HepG2 (cell line): Measurements from ENCODE around the gene HLA-B. TPM values are rescaled to one million over a fixed set of nuclear protein-coding genes. Genes with fewer than 3 reads are reported as not detected.
A peak's percentile ranks its signal among the peaks of the same experiment; 100 is the strongest.

Experiments used
- ATAC-seq: fragments of 200-7000 bp; cut with Tn5 transposase; 3 replicates; pipeline ENCODE4 v1.9.1; 2020; ENCODE audit warnings: mild to moderate bottlenecking, moderate library complexity
- BruUV-seq: library from RNA; stranded (reverse); fragments of 400-500 nt; replicated peaks from 2 replicates; lab custom pipeline; 2021; lab: Mats Ljungman, UMichigan
- CTCF ChIA-PET: fragments of 300-600 bp; formaldehyde crosslinking; extraction: SDS; loops from one replicate; lab custom pipeline; 2021; ENCODE audit warnings: low total read pairs, inconsistent platforms, low intra/inter-chr PET ratio; lab: Yijun Ruan, JAX
- POLR2A ChIA-PET: fragments of 350-600 bp; sonication (Branson Sonifier 250); formaldehyde crosslinking; loops from one replicate; lab custom pipeline; 2020; ENCODE audit warnings: antibody characterized with exemption, inconsistent platforms; lab: Yijun Ruan, JAX
- DNase-seq: peaks from one replicate; pipeline ENCODE4 v3.0.0-alpha.2; 2015; ENCODE audit warnings: low spot score
- FAIRE-seq: peaks from 3 replicates; lab custom pipeline; 2011; peaks lifted over from hg19 to GRCh38; lab: Jason Lieb, UNC
- H2AFZ ChIP-seq: one replicate; pipeline ENCODE4 v1.6.1; 2011; ENCODE audit warnings: low read length, inconsistent platforms
- H3K27ac ChIP-seq: fragments of 300-600 bp; 3 replicates; pipeline ENCODE4 v1.8.0; 2011; ENCODE audit warnings: mixed run types, mild to moderate bottlenecking, mixed read lengths, low read length, inconsistent platforms; ENCODE audit not compliant: insufficient read depth; ENCODE audit errors: extremely low read length
- H3K27me3 ChIP-seq, 2 experiments: fragments of 200-600 bp in 1 of 2; 2 replicates in 1 of 2; 3 replicates in 1 of 2; pipeline versions ENCODE4 v1.6.0 to v1.8.0; 2011; ENCODE audit warnings: low read length in 2 of 2, mild to moderate bottlenecking in 2 of 2, moderate library complexity in 2 of 2, inconsistent platforms in 1 of 2; ENCODE audit not compliant: insufficient read depth in 2 of 2, control insufficient read depth in 1 of 2
- H3K36me3 ChIP-seq, 2 experiments: fragments of 200-600 bp in 1 of 2; replicated peaks in 1 of 2; 2 replicates in 1 of 2; 3 replicates in 1 of 2; pipeline versions ENCODE4 v1.5.1 to v1.8.0; 2011; ENCODE audit warnings: low read length in 2 of 2, inconsistent platforms in 1 of 2; ENCODE audit not compliant: insufficient read depth in 2 of 2, control insufficient read depth in 1 of 2
- H3K4me1 ChIP-seq: 2 replicates; pipeline ENCODE4 v1.5.1; 2012; ENCODE audit warnings: low read length, inconsistent platforms; ENCODE audit not compliant: insufficient read depth
- H3K4me2 ChIP-seq: 2 replicates; pipeline ENCODE4 v1.6.0; 2011; ENCODE audit warnings: low read depth, low read length, inconsistent platforms
- H3K4me3 ChIP-seq, 3 experiments: fragments of 200-600 bp in 1 of 3; sonication (generic), shearing (Covaris generic) in 1 of 3; replicated peaks in 1 of 3; 2 replicates each; pipeline ENCODE4 v1.5.1; 2011 to 2016; ENCODE audit warnings: low read length in 3 of 3, inconsistent platforms in 2 of 3, low read depth in 2 of 3, mild to moderate bottlenecking in 2 of 3, control low read depth in 1 of 3, mixed read lengths in 1 of 3; ENCODE audit not compliant: insufficient read depth in 1 of 3
- H3K79me2 ChIP-seq: one replicate; pipeline ENCODE4 v1.6.1; 2011; ENCODE audit warnings: low read length, inconsistent platforms; ENCODE audit not compliant: insufficient read depth
- H3K9ac ChIP-seq: 2 replicates; pipeline ENCODE4 v1.6.0; 2011; ENCODE audit warnings: mild to moderate bottlenecking, low read depth, low read length, inconsistent platforms; ENCODE audit not compliant: insufficient read depth
- H3K9me3 ChIP-seq: 2 replicates; pipeline ENCODE4 v1.5.1; 2012; ENCODE audit warnings: mild to moderate bottlenecking, low read length
- H4K20me1 ChIP-seq: 2 replicates; pipeline ENCODE4 v1.6.0; 2011; ENCODE audit warnings: inconsistent platforms, mild to moderate bottlenecking, low read length, moderate library complexity; ENCODE audit not compliant: insufficient read depth
- CEBPB ChIP-seq: IDR thresholded peaks from 2 replicates; pipeline ENCODE4 v1.6.1; 2011; ENCODE audit warnings: low read depth, low read length, improper control_type of control experiment, borderline replicate concordance
- FOSL2 ChIP-seq: sonication (generic); formaldehyde crosslinking; IDR thresholded peaks from 2 replicates; pipeline ENCODE4 v1.4.0; 2020; ENCODE audit warnings: missing genetic modification reagents
- KLF13 ChIP-seq: sonication (generic); formaldehyde crosslinking; IDR thresholded peaks from 2 replicates; pipeline ENCODE4 v1.4.0; 2020; ENCODE audit warnings: mild to moderate bottlenecking, missing genetic modification reagents
- NCOA2 ChIP-seq: sonication (generic); formaldehyde crosslinking; IDR thresholded peaks from 2 replicates; pipeline ENCODE4 v1.8.0; 2022; ENCODE audit warnings: inconsistent platforms
- YEATS2 ChIP-seq: sonication (generic); formaldehyde crosslinking; IDR thresholded peaks from 2 replicates; pipeline ENCODE4 v1.4.0; 2020; ENCODE audit warnings: missing genetic modification reagents, borderline replicate concordance
- ZNF605 ChIP-seq: sonication (generic); formaldehyde crosslinking; IDR thresholded peaks from 2 replicates; pipeline ENCODE4 v1.8.0; 2022; ENCODE audit warnings: mild to moderate bottlenecking, missing genetic modification reagents
- WGBS: methylation state at CpG from one replicate; pipeline ENCODE4 v1.1.6; 2017; ENCODE audit warnings: low lambda C conversion rate; 5-methylcytosine and 5-hydroxymethylcytosine counted together
- in situ Hi-C: cut with HindIII; loops from 2 replicates; pipeline ENCODE4 v1.10.0; 2017; ENCODE audit warnings: low pct_unique_long_range_greater_than_20kb; ENCODE audit not compliant: extremely low pct_ligation_motif_present
- intact Hi-C: fragments of 100-400 bp; cut with micrococcal nuclease; formaldehyde crosslinking; loops from one replicate; pipeline ENCODE4 v1.10.0; 2022; ENCODE audit not compliant: unreplicated experiment
- polyA plus RNA-seq, 8 experiments: library from polyadenylated mRNA; depleted of rRNA in 3 of 8; stranded (reverse) in 7 of 8; unstranded in 1 of 8; fragments of >200 nt; fragmentation: Illumina TruSeq in 4 of 8; extraction: Trizol in 4 of 8; gene quantifications; 2 replicates each; pipeline versions ENCODE4 v1.2.1 to v1.2.3, GENCODE V29; 2011 to 2016; ENCODE audit warnings: low read depth in 4 of 8, missing spikeins in 1 of 8, mixed read lengths in 1 of 8; ENCODE audit not compliant: insufficient read depth in 1 of 8
- total RNA-seq, 5 experiments: library from RNA; depleted of rRNA; stranded (reverse); fragments of >200 nt; fragmentation: Illumina TruSeq; extraction: Trizol; gene quantifications; 2 replicates each; pipeline ENCODE4 v1.2.3, GENCODE V29; 2016; ENCODE audit warnings: low read depth in 1 of 5
- TF ChIP-seq, protein P1 (sequence below): sonication (generic); formaldehyde crosslinking; IDR thresholded peaks from 2 replicates; pipeline ENCODE4 v1.8.0; 2022; ENCODE audit warnings: low read depth, missing genetic modification reagents
- TF ChIP-seq, protein P2 (sequence below): conservative IDR thresholded peaks from 2 replicates; pipeline ENCODE4 v1.6.1; 2018; ENCODE audit warnings: missing genetic modification reagents

The HLA-B gene
- total and polyA plus RNA-seq, 2 of the 13 experiments (the other 11 are each of a cell fraction or from before 2014, with no cell fraction given), result 35.3 to 88.9 TPM

DNA sequence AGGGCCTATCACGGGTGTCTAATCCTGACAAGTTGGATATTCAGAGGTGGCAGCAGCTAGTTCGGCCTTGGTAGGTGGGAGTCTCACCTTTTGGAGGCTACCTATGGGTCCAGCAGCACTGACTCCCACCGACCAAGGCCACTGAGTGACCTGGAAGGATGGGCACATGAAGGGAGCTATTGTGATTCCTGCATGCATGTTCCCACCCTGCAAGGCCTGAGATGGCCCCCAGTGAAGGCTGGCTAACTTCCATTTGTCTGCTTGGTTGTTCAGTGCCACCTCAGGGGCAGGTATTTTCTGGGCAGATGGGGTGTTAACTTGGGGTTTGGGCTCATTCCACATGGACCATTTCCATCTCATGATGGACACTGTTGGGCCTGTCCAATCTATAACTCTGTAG is 28.1 kb upstream of the HLA-B start:
- WGBS, result 4% methylated on average over 3 of the region's 3 CpGs
- in situ Hi-C loops, result no loop called here
- H3K79me2 ChIP-seq, result no peaks in the 10 kb centered on the region
- no peak overlapping the region for H3K27ac ChIP-seq
- no peaks in the 10 kb centered on the region for H4K20me1 ChIP-seq
- DNase-seq (no peak), FAIRE-seq (no peak), ATAC-seq (no peak)
- ChIA-PET POLR2A (no interaction called here), CTCF (no interaction called here)
- H3K4me2 ChIP-seq, result no peak overlapping the region
- no peaks in the 10 kb centered on the region for H3K36me3 ChIP-seq
- no peaks in the 10 kb centered on the region for H3K9me3 ChIP-seq
- H3K4me3 ChIP-seq, result no peak overlapping the region
- intact Hi-C loops, result no loop called here
- peaks cover 2 to 29% of the 10 kb centered on the region in 2 experiments; a peak in 4 of 5 replicates for H3K27me3 ChIP-seq
- H3K9ac ChIP-seq, result no peak overlapping the region
- TF ChIP-seq, protein P1, sequence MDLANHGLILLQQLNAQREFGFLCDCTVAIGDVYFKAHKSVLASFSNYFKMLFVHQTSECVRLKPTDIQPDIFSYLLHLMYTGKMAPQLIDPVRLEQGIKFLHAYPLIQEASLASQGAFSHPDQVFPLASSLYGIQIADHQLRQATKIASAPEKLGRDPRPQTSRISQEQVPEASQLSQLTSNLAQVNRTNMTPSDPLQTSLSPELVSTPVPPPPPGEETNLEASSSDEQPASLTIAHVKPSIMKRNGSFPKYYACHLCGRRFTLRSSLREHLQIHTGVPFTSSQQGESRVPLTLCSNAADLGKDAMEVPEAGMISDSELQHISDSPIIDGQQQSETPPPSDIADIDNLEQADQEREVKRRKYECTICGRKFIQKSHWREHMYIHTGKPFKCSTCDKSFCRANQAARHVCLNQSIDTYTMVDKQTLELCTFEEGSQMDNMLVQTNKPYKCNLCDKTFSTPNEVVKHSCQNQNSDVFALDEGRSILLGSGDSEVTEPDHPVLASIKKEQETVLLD (CRISPR knock-in tag), result no peak
- no peak for TF ChIP-seq NCOA2 (CRISPR knock-in tag)
- TF ChIP-seq ZNF605 (CRISPR knock-in tag), result no peak
- TF ChIP-seq CEBPB, result no peak
- TF ChIP-seq KLF13, result no peak
- no peak for TF ChIP-seq YEATS2 (CRISPR knock-in tag)
- no TSS peak for BruUV-seq
- no peak overlapping the region for H2AFZ ChIP-seq
- peaks cover 12% of the 10 kb centered on the region for H3K4me1 ChIP-seq

DNA sequence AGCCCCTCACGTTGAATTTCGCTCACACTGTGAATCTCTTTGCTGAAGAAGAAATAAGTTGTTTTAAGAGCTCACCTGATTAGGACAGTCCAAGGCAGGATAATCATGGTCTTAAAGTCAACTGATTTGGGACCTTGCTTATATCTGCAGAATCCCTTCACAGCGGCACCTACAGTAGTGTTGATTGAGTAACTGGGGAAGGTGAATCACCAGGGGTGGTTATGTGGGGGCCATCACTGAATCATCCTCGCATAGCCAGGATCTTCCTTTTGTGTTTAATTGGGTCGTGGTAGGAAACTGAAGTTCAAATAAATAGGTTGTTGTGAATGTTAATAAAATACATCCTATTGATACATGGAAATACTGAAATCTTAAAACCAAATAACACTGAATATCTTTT is 26.2 kb upstream of the HLA-B start:
- peaks cover 23% of the 10 kb centered on the region for H3K4me1 ChIP-seq
- no peaks in the 10 kb centered on the region for H3K9me3 ChIP-seq
- 33% methylated on average over 5 of the region's 5 CpGs for WGBS
- DNase-seq (no peak), FAIRE-seq (no peak), ATAC-seq (no peak)
- H2AFZ ChIP-seq, result no peak overlapping the region
- no peaks in the 10 kb centered on the region for H4K20me1 ChIP-seq
- no peak overlapping the region for H3K9ac ChIP-seq
- no peak overlapping the region for H3K27ac ChIP-seq
- peak; percentile 63 for TF ChIP-seq FOSL2 (CRISPR knock-in tag)
- TF ChIP-seq, protein P2, sequence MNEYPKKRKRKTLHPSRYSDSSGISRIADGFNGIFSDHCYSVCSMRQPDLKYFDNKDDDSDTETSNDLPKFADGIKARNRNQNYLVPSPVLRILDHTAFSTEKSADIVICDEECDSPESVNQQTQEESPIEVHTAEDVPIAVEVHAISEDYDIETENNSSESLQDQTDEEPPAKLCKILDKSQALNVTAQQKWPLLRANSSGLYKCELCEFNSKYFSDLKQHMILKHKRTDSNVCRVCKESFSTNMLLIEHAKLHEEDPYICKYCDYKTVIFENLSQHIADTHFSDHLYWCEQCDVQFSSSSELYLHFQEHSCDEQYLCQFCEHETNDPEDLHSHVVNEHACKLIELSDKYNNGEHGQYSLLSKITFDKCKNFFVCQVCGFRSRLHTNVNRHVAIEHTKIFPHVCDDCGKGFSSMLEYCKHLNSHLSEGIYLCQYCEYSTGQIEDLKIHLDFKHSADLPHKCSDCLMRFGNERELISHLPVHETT (CRISPR knock-in tag), result no peak
- no peak overlapping the region for H3K4me3 ChIP-seq
- H3K4me2 ChIP-seq, result no peak overlapping the region
- H3K79me2 ChIP-seq, result no peaks in the 10 kb centered on the region
- POLR2A ChIA-PET, result no interaction called here
- intact Hi-C loops, result no loop called here
- peaks cover 2 to 29% of the 10 kb centered on the region in 2 experiments; a peak in 4 of 5 replicates for H3K27me3 ChIP-seq
- CTCF ChIA-PET, result no interaction called here
- in situ Hi-C loops, result no loop called here
- no TSS peak for BruUV-seq
- H3K36me3 ChIP-seq, result no peaks in the 10 kb centered on the region
